Large intestine (tissue), 3 donors: ENCODE results near the gene C14orf132. TPM values are rescaled to one million over a fixed set of nuclear protein-coding genes. Genes with fewer than 3 reads are reported as not detected.
"Not testable (repeated sequence)": the region's sequence is repeated elsewhere in the genome, so short reads cannot be mapped to it uniquely, and the experiment has no call there.

ENCODE experiments used
- DNase-seq, 2 donors: peaks; one replicate each; pipeline versions ENCODE4 v3.0.0 to v3.0.0-alpha.2; 2013
- H3K27ac ChIP-seq: one replicate; pipeline ENCODE4 v1.5.1; 2013; ENCODE audit warnings: low read length
- H3K27me3 ChIP-seq: 2 replicates; pipeline ENCODE4 v1.6.1; 2013; ENCODE audit warnings: low read length; ENCODE audit not compliant: control insufficient read depth, insufficient read depth
- H3K36me3 ChIP-seq: 2 replicates; pipeline ENCODE4 v1.6.1; 2013; ENCODE audit warnings: low read length; ENCODE audit not compliant: control insufficient read depth, insufficient read depth
- H3K4me1 ChIP-seq: one replicate; pipeline ENCODE4 v1.6.1; 2013; ENCODE audit warnings: low read length; ENCODE audit not compliant: control insufficient read depth, insufficient read depth
- H3K4me3 ChIP-seq: one replicate; pipeline ENCODE4 v1.5.1; 2013; ENCODE audit warnings: low read length
- H3K9me3 ChIP-seq: one replicate; pipeline ENCODE4 v1.6.1; 2013; ENCODE audit warnings: mild to moderate bottlenecking, low read depth, low read length, moderate library complexity; ENCODE audit not compliant: control insufficient read depth
- WGBS: methylation state at CpG from one replicate; pipeline ENCODE4 v1.1.5; 2013; ENCODE audit warnings: low lambda C conversion rate; ENCODE audit not compliant: insufficient coverage; 5-methylcytosine and 5-hydroxymethylcytosine counted together
- polyA plus RNA-seq: library from polyadenylated mRNA; unstranded; fragments of 120-200 nt; gene quantifications from one replicate; pipeline ENCODE4 v1.2.1, GENCODE V29; 2013

C14orf132 gene
- polyA plus RNA-seq, 1 donor, result 20.0 TPM

DNA sequence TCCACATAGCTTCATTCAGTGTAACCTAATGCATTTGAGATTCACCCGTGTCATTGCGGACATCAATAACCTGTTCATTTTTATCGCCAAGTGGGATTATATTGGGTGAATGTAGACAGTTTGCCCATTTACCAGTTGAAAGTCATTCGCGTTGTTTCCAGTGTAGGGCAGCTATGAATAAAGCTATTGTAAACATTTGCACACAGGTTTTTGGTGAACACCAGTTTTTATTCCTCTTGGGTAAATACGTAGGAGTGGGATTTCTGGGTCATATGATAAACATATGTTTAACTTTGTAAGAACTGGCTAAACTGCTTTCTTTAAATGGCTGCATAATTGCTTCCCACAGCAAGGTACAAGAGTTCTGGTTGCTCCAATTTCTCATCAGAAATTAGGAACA is 33.6 kb downstream of the C14orf132 start:
- DNase-seq, result no peak
- peaks cover 2% of the 10 kb centered on the region for H3K27me3 ChIP-seq
- no peaks in the 10 kb centered on the region for H3K36me3 ChIP-seq
- no peak overlapping the region for H3K27ac ChIP-seq
- no peaks in the 10 kb centered on the region for H3K9me3 ChIP-seq
- no peak overlapping the region for H3K4me3 ChIP-seq
- no peaks in the 10 kb centered on the region for H3K4me1 ChIP-seq
- 92% methylated on average over 2 of the region's 6 CpGs for WGBS

DNA sequence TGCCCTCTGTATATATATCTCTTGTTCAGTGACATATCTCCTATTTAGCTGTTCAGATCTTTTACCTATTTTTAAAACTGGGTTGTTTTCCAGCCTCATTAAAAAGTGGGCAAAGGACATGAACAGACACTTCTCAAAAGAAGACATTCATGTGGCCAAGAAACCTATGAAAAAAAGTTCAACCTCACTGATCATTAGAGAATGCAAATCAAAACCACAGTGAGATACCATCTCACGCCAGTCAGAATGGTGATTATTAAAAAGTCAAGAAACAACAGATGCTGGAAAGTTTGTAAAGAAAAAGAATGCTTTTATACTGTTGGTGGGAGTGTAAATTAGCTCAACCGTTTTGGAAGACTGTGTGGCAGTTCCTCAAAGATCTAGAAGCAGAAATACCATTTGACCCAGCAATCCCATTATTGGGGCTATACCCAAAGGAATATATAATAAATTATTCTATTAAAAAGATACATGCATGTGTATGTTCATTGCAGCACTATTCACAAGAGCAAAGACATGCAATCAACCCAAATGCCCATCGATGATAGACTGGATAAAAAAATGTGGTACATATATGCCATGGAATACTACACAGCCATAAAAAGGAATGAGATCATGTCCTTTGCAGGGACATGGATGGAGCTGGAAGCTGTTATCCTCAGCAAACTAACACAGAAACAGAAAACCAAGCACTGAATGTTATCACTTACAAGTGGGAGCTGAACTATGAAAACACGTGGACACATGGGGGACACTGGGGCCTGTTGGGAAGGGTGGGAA is 34.3 kb downstream of the C14orf132 start:
- not testable (repeated sequence) for H3K4me3 ChIP-seq, H3K9me3 ChIP-seq, H3K4me1 ChIP-seq, H3K27ac ChIP-seq, H3K36me3 ChIP-seq, H3K27me3 ChIP-seq, DNase-seq
- WGBS, result no CpG with 5 or more reads among the region's 4 CpGs

DNA sequence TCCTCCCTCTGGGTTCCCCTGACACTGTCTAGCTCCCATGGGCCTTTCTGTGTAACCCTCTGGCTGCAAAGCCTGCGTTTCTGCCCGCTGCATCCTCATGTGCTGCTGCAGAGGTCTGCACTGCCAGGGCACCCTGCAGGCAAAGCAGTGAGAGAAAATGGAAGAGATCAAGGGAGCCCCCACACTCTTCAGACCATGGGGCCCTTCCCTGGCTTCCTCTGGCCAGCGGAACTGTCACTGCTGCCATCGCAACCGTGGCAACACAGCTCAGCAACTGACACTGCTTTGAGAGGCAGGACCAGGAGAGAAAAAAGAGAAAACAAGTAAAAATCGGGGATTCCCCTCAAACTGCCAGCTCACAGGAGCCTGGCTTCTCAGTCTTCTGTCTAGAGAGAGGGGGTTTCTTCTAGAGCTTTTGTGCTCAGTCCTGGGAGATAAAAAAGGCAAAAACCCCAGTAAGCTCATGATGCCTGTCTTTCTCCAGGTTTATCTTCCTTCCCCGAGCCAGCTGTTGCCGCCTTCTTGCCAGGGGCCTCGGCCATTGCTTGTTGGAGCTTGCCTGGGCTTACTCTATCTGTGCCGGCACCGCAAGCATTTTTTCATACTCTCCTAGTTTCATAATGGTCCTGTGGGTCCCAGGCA is 38.9 kb downstream of the C14orf132 start:
- H3K4me3 ChIP-seq, result no peak overlapping the region
- 100% methylated on average over 1 of the region's 11 CpGs for WGBS
- no peaks in the 10 kb centered on the region for H3K4me1 ChIP-seq
- DNase-seq, result no peak
- H3K9me3 ChIP-seq, result no peaks in the 10 kb centered on the region
- peaks cover 11% of the 10 kb centered on the region for H3K27me3 ChIP-seq
- no peaks in the 10 kb centered on the region for H3K36me3 ChIP-seq
- H3K27ac ChIP-seq, result no peak overlapping the region

DNA sequence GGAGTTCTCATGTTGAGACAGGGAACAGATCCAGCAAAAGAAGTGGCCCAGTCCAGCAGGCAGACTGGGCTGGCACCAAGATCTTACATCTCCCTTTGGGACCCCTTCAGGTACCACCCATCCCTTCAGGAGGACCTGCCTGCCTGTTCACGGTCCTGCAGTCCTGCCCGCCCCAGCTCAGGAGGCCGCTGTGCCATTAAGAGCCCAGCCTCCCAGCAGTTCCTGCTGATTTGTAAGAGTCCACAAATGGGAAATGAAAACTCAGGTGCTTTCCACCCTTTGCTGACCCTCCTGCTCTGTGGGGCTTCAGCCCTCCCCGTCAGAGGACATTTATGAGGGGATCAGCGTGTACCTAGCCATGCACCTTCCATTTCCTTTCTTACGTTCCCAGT is 39.5 kb downstream of the C14orf132 start:
- DNase-seq, result no peak
- no peak overlapping the region for H3K27ac ChIP-seq
- no CpG with 5 or more reads among the region's 6 CpGs for WGBS

DNA sequence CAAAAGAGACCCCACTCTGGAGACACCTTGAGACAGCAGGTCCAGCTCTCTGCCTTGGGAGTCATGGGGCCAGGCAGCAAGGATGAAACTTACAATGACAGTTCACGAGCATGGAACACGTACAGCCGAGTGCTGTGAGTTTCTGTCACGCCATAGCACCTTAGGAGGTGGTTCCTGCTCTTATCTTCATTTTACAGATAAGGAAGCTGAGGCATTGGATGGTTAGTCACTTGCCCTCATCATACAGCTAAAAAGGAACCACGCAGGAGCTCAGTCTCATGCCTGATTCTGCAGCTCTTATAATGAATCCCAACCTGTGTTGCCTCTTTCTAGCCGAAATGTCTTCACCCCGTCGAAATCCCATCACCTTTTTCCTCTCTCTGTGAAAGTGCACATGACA is 39.9 kb downstream of the C14orf132 start:
- H3K9me3 ChIP-seq, result no peaks in the 10 kb centered on the region
- H3K27ac ChIP-seq, result no peak overlapping the region
- DNase-seq, result peak in 1 of 2 donors; percentile 41
- no peaks in the 10 kb centered on the region for H3K4me1 ChIP-seq
- 80% methylated on average over 1 of the region's 8 CpGs for WGBS
- peaks cover 11% of the 10 kb centered on the region for H3K27me3 ChIP-seq
- no peak overlapping the region for H3K4me3 ChIP-seq
- H3K36me3 ChIP-seq, result no peaks in the 10 kb centered on the region

More for the DNA sequence above, 39.5 kb downstream of the C14orf132 start:
- Histone ChIP-seq H3K9me3 (no peaks in the 10 kb centered on the region), H3K4me1 (no peaks in the 10 kb centered on the region), H3K27me3 (peaks cover 11% of the 10 kb centered on the region), H3K4me3 (no peak overlapping the region), H3K36me3 (no peaks in the 10 kb centered on the region)

DNA sequence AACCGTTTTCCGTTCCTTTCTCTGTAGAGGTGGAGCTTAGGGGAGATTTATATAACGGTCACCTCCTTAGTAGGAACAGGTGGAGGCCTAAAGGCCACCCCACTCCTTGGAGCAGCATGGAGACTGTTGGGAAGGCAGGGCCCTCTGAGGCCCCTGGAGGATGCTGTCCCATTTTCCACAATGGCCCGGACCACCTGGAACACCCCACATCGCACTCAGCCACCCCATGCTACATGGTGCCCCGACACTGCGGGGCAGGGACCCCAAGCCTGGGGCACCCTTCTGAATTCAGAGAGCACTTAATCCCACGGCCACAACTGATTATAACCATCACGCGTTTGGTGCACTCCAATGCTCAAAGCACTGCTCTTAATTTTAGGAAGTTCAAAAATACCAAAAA is 41.4 kb downstream of the C14orf132 start:
- Histone ChIP-seq H3K9me3 (no peaks in the 10 kb centered on the region), H3K27me3 (peaks cover 11% of the 10 kb centered on the region), H3K27ac (no peak overlapping the region), H3K4me3 (no peak overlapping the region), H3K36me3 (no peaks in the 10 kb centered on the region), H3K4me1 (no peaks in the 10 kb centered on the region)
- no peak for DNase-seq
- WGBS, result 96% methylated on average over 3 of the region's 10 CpGs

DNA sequence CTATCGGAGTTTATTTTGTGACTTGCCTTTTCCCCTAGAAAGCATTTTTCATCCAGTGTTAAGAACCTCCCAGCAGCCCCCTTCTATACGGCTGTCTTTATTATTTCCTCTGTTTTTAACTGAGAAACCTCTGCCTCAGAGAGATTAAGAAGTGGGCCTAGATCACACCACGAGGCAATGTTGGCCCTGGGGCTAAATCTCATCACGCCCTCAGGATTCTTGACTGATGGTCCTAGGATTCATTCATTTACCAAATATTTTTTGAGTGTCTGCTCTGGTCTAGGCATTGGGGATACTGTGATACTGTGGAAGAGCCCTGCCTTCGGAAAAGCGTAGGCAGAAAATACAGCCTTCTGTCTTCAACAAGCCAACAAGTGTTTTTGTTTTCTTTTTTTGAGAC is 42.1 kb downstream of the C14orf132 start:
- Histone ChIP-seq H3K9me3 (no peaks in the 10 kb centered on the region), H3K27ac (no peak overlapping the region), H3K4me3 (no peak overlapping the region), H3K4me1 (no peaks in the 10 kb centered on the region), H3K36me3 (no peaks in the 10 kb centered on the region), H3K27me3 (peaks cover 11% of the 10 kb centered on the region)
- 80% methylated on average over 2 of the region's 6 CpGs for WGBS
- DNase-seq, result no peak

DNA sequence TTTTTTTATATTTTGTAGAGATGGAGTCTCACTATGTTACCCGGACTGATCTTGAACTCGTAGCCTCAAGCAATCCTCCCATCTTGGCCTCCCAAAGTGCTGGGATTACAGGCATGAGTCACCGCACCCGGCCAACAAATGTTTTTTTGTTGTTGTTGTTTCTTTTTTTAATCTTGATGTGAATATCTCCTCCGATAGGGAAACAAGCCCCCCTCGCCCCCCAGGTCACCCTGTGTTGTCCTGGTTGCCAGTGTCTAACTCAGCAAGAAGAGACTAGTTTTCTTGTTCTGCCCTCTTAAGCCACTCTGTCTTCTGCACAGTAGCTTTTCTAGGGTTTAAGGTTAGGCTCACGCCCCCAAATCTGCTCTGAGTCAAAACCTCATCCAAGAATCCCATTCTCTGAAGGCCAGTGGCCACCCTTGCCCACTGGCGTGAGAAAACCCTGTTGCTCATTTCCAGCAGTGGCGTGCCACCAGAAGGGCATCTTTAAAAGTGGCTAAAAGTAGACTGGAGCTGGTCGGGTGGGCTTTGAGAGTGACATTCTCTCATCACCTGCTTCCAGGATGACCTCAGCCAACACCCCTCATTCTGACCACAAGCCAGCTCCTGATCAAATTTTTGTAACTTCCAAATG is 42.7 kb downstream of the C14orf132 start:
- Histone ChIP-seq H3K27me3 (peaks cover 11% of the 10 kb centered on the region), H3K9me3 (no peaks in the 10 kb centered on the region), H3K36me3 (peaks cover 3% of the 10 kb centered on the region), H3K4me3 (no peak overlapping the region), H3K27ac (no peak overlapping the region), H3K4me1 (no peaks in the 10 kb centered on the region)
- WGBS, result 100% methylated on average over 1 of the region's 10 CpGs
- DNase-seq, result no peak

DNA sequence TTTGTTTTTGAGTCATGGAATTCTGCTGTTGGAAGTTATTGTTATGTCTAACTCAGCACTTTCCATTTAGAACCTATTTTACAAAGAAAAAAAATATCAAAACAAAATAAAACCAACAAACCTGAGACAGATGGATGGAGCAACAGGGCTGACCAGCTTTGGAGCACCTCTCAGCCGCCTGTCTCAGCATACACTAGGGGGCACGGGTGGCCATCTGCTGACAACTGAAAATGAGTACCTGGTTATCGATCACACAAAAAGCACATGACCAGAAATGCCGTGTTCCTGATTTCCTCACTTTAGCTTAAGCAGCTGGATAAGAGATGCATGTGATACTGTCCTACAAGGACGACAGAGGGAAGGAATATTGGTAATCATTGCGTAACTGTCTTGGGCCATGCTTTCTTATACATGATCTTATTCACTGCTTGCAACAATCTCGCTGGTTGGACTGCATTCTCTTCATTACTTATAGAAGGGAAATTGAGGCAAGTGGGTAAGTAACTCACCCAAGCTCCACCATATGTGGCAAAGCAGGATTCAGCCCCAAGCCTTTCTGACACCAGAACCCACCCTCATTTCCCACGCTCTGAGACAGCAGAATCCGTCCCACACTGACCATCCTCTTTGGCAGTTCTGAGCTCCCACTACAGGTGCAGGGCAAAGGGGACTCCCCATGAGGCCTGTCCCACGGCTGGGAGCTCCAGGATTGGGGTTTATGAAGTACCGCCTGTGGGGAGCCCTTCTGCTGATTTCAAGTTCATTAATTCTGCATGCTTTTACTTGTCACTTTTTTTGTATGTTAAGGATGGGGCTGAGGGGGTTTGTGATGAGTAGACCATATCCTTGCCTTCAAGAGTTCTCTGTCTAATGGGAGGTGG is 43.5 kb downstream of the C14orf132 start:
- H3K27me3 ChIP-seq, result peaks cover 10% of the 10 kb centered on the region
- no peaks in the 10 kb centered on the region for H3K4me1 ChIP-seq
- WGBS, result 94% methylated on average over 3 of the region's 11 CpGs
- no peaks in the 10 kb centered on the region for H3K9me3 ChIP-seq
- no peak overlapping the region for H3K27ac ChIP-seq
- peaks cover 5% of the 10 kb centered on the region for H3K36me3 ChIP-seq
- H3K4me3 ChIP-seq, result no peak overlapping the region
- no peak for DNase-seq
